ENCODE data around the gene PHLDA1. TPM values are rescaled to one million over a fixed set of nuclear protein-coding genes. Genes with fewer than 3 reads are reported as not detected.

PHLDA1 gene
- total and polyA plus RNA-seq, 9 of the 15 experiments (the other 6 are each of a cell fraction or from before 2014, with no cell fraction given) = 0.15 to 2.9 (median 0.54) TPM

GRCh38 chr12:76031414-76032042, at the start of gene PHLDA1 (continued):
- 0 out of 2 replicates have a peak, but pooled peaks have one; percentile 22 for TF ChIP-seq CREB1 (IDR thresholded peaks at IDR 0.05)
- TF ChIP-seq CREB1 (CRISPR knock-in tag; IDR thresholded peaks at IDR 0.05) = no peak
- TF ChIP-seq DPF2 (IDR thresholded peaks at IDR 0.05) = 0 out of 2 replicates have a peak, but pooled peaks have one; percentile 25
- TF ChIP-seq SMARCA4 (IDR thresholded peaks at IDR 0.05) = no peak
- peak in 1 of 2 experiments; percentile 92 for TF ChIP-seq UBTF (IDR thresholded peaks at IDR 0.05; ENCODE audit: borderline replicate concordance in 1 of 2, low read depth in 2 of 2, low read length in 2 of 2)
- no peak for TF ChIP-seq ASH1L (IDR thresholded peaks at IDR 0.05; ENCODE audit: borderline replicate concordance, low read depth, partially characterized antibody)
- peak in 1 of 3 experiments; percentile 66; a peak in 1 of 6 replicates for TF ChIP-seq ZBTB11 (CRISPR knock-in tag; IDR thresholded peaks at IDR 0.05)
- peak; percentile 17; the same call in 1 of the 2 replicates for TF ChIP-seq EP400 (IDR thresholded peaks at IDR 0.05)
- no peak for TF ChIP-seq GTF3C2 (IDR thresholded peaks at IDR 0.05; ENCODE audit: borderline replicate concordance, extremely low read depth, insufficient read length)
- peak; percentile 61 for TF ChIP-seq ETS1 (conservative IDR thresholded peaks at IDR 0.05; ENCODE audit: control insufficient read depth, low read depth, low read length)
- peak; percentile 76 to 79 for TF ChIP-seq NRF1 (conservative IDR thresholded peaks at IDR 0.05 in 1 of 2, IDR thresholded peaks at IDR 0.05 in 1 of 2)
- 0 out of 2 replicates have a peak, but pooled peaks have one; percentile 20 for TF ChIP-seq ZBTB33 (CRISPR knock-in tag; IDR thresholded peaks at IDR 0.05)
- TF ChIP-seq ZNF511 (CRISPR knock-in tag; IDR thresholded peaks at IDR 0.05) = no peak

Measured in K562 (cell line).